Activated CD8-positive, alpha-beta memory T cell treated with anti-CD3 and anti-CD28 coated beads for 4 hours (primary cell): ENCODE measurements around the gene SEC23B.
"Not testable (repeated sequence)": the region's sequence is repeated elsewhere in the genome, so short reads cannot be mapped to it uniquely, and the experiment has no call there.

Experiments used
- DNase-seq, 2 donors: peaks; one replicate each; pipeline ENCODE4 v3.0.0-alpha.2; 2020; ENCODE audit warnings: low read depth in 2 of 2

Gene SEC23B

DNA sequence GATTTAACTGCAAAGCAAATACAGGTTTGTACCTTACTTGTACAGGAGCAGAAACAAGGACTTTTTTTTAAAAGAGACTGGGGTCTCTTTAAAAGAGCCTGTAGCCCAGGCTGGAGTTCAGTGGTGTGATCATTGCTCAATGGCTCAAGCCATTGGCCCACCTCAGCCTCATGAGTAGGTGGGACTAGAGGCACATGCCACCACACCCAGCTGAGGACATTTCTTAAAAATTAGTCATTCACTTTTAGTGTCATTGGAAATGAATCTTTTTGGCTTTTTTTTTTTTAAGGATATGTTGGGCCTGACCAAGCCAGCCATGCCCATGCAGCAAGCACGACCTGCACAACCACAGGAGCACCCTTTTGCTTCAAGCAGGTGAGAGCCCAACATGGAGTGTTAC lies 16.9 kb downstream of the SEC23B start:
- DNase-seq: no peak

DNA sequence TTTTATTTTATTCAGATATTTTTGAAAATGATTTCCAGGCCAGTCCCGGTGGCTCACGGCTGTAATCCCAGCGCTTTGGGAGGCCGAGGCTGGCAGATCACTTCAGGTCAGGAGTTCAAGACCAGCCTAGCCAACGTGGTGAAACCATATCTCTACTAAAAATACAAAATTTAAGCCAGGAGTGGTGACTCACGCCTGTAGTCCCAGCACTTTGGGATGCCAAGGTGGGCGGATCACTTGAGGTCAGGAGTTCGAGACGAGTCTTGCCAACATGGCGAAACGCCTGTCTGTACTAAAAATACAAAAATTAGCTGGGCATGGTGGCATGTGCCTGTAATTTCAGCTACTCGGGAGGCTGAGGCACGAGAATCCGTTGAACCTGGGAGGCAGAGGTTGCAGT lies 19.0 kb downstream of the SEC23B start:
- DNase-seq: not testable (repeated sequence)

DNA sequence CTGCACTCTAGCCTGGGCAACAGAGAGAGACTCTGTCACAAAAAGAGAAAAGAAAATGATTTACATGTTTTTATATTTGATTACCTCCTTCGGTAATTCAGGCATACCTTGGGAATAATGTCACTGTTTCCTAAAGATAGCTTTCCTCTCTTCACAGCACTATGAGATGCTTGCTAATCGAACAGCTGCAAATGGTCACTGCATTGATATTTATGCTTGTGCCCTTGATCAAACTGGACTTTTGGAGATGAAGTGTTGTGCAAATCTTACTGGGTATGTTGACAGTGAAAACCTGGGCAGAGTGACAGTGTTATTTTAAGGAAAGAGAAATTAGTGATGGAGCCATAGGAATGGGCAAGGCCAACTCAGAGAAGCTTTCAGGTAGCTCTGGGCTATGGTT lies 19.6 kb downstream of the SEC23B start:
- DNase-seq: no peak

DNA sequence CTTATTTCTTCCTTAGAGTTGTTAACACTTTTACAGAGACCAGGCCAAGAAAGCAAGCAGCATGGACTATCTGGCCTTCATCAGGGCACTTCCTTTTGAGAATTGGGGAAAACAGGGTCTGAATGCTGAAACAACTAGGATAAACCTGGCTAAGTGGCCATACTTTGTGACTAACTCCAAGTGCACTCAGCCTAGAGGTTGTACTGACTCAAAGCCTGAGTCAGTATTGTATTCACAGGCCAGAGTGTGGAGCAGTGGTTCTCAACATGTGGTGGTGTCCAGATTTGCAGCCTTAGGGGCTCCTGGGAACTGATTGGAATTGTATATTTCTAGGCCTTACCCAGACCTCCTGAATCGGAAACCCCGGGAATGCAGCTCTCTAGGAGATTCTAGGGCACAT lies 20.1 kb downstream of the SEC23B start:
- no peak for DNase-seq

DNA sequence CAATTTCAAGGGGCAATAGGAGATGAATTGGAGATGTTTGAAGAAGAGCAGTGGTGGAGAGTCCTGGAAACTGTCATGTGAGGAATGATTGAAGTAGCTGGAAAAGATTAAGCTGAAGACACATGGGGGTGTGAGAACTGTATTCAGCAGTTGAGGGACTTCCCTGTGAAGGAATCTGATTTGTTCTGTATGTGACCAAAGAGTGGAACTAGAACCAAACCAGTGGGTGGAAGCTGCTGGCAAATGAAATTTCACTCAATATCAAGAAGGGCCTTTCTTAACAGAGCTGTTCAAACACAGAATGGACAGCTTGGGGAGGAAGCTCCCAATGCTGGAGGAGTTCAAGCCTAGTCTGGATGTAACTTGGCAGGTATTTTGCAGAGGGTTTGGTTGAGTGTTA lies 21.3 kb downstream of the SEC23B start:
- no peak for DNase-seq

DNA sequence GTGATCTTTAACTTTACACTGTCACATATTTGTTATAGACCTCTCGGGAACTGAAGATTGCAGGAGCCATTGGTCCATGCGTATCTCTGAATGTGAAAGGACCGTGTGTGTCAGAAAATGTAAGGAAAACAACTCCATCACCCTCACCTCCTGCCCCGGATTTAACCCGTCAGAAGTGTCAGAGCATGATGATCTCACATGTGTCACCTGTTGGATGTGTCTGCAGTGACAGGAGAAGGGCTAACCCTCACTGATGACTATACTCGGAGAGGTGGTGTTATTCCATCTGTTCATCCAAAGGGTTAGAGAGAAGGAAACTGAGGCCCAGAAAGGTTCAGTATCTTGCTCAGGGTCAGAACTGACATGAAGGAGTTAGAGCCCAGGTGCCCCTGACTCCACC lies 24.9 kb downstream of the SEC23B start:
- DNase-seq: no peak

DNA sequence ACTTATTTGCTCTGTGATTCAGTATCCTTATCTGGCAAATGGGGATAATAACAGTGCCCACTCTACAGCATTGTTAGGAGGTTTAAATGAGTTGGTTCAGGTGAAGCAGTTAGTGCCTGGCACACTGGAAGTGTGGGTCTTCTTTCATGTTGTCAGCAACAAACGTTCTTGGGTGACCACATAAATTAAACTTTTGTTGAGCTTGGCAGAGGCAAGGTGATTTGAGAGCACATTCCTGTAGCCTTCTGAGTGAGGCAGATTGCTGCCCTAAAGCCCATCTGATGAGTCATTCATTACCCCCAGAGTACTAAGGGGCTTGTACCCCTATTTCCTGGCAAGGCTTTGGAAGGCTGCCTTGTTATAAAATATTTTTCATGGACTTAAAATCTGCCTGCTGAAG lies 25.8 kb downstream of the SEC23B start:
- no peak for DNase-seq

DNA sequence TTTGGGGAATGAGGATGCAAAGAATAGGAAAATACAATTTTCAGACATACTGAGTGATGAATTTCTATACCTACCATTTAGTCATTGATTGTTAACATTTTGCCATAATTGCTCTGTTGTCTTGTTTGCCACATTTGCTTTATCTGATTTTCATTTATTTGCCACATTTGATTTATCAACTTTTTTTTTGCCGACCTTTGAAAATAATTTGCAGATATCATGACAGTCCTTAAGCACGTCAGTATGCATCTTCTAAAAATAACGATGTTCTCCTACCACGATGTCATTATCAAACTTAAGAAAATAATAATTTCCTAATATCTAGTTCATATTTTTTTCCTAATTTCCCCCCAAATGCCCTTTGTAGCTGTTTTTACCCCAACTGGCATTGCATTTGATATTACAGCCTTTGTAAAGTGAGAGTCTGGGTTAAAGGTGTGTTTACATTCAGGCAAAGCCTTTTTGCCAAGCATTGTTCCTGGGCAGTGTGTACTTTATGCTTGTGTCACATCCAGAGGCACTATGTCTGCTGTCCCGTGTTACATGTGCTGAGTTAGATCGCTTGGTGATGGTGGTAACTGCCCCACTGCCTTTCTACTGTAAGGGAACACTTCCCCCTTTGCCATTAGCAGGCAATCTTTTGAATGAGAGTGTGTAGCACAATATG lies 26.4 kb downstream of the SEC23B start:
- no peak for DNase-seq

DNA sequence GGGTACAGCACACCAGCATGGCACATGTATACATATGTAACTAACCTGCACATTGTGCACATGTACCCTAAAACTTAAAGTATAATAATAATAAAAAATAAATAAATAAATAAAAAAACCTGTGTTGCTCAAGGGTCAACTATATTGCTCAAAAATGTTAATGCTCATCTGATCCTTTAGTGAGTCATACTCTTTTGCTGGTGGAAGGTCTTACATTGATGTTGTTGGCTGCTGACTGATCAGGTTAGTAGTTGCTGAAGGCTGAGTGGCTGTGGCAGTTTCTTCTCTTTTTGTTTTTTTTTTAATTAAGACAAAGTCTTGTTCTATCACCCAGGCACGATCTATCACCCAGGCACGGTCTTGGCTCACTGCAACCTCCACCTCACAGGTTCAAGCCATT lies 29.9 kb downstream of the SEC23B start:
- DNase-seq: no peak

DNA sequence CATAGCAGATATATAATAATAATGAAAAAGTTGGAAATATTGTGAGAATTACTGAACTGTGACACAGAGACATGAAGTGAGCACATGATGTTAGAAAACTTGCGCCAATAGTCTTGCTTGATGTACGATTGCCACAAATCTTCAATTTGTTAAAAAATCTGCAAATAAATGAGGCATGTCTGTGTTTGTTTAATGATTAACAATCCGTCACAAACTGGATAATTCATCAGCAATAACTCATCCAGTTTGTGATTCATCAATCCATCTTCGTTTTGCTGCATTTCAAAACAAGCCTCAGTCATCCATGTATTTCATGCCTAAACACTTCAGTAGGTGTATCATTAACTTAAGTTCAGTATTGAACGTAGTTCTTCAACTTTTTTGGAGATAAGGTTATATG lies 34.0 kb downstream of the SEC23B start:
- no peak for DNase-seq

DNA sequence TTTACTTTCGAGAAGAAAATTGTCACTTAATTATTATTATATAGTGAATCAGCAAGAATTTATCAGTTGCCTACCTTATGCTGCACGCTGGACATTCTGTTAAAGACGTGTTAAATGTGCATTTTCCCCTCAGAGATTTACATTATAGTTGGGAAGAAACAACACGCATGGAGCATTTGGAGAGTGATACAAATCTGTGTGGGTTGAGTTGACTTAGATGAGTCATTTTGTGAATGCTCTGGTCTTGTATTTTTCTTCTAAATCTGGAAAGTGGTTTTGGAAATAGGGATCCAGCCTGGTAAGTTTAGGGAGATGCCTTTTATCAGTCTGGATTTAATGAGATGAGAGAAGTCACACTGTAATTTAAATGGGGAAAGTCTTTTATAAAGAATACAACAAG lies 35.5 kb downstream of the SEC23B start:
- no peak for DNase-seq

DNA sequence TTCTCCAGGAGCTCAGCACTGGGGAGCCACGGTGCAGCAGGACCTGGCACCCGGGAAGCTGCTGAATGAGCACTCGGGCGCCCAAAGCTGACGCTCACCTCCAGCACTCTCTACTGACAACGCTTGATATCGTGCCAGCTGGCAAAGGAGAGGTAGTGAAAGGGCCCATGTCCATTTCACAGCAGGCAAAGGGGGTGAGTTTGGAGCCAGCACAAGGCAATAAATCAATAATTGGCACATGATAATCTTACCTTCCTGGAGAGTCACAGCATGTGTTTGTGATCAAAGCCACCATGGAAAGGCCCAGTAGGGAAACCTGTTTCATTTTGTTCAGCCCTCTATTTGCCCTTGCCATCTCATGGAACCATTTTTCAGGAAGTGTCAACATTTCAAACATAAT lies 36.2 kb downstream of the SEC23B start:
- DNase-seq: no peak

DNA sequence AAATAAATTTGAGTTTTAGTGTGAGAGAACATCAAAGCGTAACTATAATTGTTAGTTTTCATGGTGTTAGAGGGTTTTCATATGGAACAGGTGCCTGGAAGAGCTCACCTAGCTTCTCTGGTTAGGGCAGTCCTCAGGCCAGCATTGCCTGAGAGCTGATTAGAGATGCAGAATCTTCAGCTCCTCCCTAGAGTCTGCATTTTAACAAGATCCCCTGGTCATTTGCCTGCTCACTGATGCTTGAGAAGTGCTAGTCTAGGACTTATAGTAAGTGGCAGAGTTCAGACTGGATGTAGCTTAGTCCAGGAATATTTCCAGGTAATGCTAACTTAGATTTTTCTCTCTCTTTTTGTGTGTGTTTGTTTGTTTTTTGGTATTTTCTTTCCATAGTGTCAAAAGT lies 37.8 kb downstream of the SEC23B start:
- DNase-seq: no peak

DNA sequence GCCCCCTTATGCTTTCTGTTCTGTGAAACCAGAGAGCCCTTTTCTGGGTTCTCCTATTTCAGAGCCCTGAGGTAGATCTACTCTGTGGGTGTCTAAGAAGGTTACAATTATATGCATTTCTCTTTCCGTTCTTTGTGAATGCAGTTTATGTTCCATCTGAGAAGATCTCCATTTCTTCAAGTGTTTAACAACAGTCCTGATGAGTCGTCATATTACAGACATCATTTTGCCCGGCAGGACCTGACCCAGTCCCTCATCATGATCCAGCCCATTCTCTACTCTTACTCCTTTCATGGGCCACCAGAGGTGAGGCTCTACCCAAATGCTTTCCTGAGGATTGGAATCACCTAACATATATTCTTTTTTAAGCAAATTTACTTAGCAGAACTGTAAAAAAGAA lies 40.7 kb downstream of the SEC23B start:
- DNase-seq: no peak

DNA sequence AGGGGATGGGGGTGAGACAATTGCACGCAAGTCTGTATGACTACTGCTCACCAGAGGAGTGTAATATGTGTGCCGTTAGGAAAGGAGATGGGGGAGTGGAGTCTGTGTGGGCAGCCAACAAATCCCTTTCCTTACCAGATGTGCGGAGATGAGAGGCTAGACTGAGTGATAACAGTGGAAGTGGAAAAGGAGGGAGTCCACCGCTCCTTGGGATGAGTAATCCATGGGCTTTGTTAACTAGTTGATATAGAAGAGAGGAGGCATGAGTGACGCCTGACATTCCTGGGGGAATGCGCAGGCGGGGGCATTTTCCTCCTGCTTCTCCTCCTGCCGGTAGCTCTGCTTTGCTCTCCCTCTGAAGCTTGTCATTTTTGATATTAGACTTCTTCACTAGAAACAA lies 46.0 kb downstream of the SEC23B start:
- DNase-seq: no peak

DNA sequence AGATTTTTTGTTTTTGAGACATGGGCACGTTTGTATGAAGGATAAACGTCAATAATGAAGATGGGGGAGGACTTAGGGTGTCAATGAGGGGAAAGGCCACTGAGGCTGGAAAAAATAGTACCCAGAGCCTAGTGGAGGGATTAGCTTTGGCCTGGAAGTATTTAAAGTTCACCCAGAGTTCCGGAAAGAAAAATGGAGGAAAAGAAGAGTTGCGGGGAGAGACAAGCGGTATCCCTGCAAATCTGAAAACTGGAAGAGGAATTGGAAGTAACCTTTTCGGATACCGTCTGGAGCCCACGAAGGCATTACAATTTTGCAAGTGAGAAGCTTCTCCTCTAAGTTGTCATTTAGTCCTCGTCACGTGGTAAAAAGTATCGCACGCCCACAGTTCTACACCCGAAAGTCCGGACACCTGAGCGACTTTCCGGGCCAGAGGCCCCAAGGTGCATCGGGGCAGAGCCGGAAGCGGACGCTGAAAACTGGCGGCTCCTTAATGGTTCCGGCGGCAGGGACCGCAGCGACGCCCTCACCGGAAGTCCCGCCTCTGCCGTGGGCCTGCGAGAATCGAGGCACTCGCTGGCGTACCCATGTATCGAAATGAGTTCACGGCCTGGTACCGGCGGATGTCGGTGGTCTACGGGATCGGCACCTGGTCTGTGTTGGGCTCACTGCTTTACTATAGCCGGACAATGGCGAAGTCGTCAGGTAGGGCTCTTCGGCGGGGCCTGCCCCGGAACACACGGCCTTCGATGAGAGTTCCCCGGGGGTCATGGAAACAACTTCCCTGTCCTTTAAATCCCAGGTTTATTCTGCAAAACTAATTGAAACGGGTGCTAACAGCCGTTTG lies 59.4 kb downstream of the SEC23B start, which contains the start of gene SMIM26:
Gene SMIM26 (plus strand): TSS at position 541 of the 847 bp plus-strand sequence. CDS start 47 bp downstream, at position 588.
- DNase-seq: peak; percentile 85 to 88

DNA sequence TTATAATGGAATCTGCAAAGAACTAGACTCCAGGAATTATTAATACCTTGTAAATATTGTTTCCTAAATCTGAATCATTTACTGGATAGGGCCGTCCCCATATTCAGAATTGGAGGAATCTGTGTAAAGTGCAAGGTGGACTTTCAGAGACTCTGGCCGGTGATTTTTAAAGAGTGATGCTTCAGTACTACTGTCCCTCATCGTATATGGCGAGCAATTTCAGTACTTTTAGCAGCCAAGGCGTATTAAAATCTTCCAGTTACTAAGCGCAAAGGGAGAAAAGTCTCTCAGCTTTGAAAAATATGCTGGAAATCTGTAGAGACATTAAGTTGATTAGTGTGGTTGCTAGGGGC lies 60.0 kb downstream of the SEC23B start:
- DNase-seq: no peak

DNA sequence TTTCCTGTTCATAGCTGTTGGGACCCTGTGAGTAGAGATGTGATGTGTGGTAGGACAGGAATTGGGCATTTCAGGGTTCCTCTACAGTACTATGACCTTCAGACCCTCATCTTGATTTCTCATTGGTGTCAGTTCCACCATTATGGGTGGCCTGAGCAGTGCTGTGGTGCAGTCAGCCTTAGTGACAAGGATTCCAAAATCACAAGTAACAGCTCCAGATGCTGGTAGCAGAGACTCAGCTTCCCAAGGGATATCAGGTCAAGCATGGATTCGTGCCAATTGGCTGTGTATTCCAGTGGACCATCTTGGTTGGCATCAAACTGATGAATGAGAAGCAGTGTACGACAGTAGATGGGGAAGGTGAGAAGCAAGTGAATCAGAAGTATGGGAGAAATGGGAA lies 63.3 kb downstream of the SEC23B start:
- no peak for DNase-seq

DNA sequence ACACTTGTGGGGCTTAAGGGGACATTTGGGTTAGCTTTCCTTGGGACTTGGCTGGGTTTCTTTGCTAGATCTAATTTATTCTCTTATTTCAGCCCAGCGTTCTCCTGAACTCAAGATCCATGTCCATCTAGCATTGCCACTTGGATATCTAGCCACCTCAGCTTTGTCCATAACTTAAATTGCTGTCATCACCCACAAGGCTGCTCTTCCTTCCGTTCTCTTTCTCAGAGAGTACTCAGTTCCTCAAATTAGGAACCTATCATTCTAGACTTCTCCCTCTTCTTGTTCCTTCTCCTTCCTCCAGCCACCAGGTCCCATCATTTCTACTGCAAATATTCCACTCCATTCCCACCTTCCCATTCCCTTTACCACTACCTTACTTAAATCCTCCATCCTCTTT lies 63.8 kb downstream of the SEC23B start:
- DNase-seq: no peak

DNA sequence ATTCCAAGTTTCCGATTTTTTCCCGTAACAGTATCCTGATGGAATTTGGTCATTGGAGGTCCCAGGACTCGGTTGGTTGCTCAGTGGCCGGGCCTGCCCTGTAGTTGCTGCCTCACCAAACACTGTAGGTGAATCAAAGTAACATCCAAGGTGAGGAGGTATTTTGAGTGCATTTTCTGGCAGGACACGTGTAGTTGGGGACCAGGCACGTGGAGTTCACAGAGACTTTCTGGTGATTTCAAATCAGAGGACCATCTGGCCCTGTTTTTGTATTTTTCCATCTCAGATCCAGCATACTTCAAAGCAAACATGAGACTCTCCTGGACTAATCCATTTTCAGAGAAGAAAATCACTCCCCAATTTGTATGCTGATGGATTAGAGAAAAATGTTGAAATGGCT lies 70.2 kb downstream of the SEC23B start:
- no peak for DNase-seq

DNA sequence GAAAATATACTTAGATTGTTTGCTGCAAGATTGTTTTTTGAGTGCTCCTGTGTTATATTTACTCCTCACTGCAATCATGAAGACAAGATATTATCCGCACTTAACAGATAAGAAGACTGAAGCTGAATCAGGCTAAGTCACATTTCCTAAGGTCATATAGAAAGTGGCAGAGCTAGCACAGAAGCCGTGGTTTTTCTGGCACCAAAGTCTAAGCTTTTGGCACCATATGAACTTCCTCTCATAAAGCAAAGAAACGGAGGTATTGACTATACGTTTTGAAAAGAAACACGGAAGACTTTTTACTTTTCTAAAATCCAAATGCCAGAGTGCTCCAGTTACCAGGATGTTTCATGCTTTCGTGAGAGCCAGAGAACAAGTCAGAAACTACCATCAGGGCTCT lies 70.8 kb downstream of the SEC23B start:
- DNase-seq: no peak

DNA sequence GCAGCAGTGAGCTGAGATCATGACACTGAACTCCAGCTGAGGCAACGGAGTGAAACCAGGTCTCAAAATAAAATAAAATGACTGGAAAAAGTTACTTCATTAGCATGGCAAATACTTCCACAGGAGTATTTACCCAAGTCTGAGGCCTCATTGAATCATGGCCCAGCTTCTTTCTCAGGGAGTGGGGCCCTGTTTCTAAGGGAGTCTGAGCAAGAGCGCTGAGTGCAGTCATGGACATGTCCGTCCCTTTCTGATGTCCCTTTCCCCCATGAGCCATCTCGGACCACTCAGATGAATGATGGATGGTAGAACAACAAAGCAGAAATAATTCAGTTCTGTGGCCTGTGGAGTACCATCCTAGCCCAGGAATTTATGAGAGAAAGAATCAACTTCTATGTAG lies 72.3 kb downstream of the SEC23B start:
- DNase-seq: no peak

DNA sequence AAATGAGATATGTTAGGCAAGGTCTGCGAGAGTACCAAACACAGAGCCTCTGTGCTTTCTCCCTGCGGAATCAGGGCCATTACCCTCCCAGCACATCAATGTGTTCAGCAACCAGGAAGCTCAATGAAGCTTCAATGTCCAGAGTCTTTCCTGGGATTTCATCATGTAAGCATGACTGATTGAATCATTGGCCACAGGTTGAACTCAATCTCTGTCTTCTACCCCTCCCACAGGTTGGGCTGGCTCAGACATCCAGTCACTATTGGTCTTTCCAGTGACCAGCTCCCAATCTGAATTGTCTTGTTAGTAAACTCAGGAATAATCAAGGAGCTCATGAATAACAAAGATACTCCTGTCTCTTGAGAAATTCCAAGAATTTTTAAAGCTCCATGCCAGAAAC lies 77.4 kb downstream of the SEC23B start:
- no peak for DNase-seq
